Measurements from ENCODE around the gene GPX4. TPM values are rescaled to one million over a fixed set of nuclear protein-coding genes. Genes with fewer than 3 reads are reported as not detected.
A peak's percentile ranks its signal among the peaks of the same experiment; 100 is the strongest.

The GPX4 gene
- total and polyA plus RNA-seq, 2 donors (not counting 1 experiment from before 2014, with no cell fraction given): 213 to 317 TPM

DNA sequence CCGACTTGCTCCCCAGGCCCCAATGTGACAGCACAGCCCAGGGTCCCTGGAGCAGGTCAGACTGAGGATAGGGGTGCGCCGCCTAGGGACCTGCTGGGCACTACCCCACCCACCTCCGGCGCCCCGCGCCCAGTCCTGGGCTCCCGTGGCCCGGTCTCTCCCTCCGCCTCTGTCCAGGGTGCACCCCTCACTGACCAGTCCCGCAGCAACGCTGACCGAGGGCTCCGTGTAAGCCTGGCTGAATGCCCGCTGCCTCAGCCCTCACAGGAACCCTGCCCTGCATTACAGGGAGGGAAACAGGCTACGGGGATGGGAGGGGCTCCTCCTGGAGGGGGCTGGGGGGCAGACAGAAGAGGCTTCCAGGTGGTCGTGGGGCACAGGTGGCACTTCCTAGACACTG, 31.7 kb downstream of the GPX4 start:
- DNase-seq: no peak
- CTCF ChIA-PET: interaction anchor here (0.9 kb wide), 1 partner anchor 59 kb away, joined by 4 read pairs; no protein-coding TSS in a partner anchor
- 91% methylated on average over 12 of the region's 17 CpGs for WGBS (ENCODE audit: insufficient coverage)
- Histone ChIP-seq H3K36me3 (replicated peaks in 1 of 2; ENCODE audit: control extremely low read depth in 1 of 2, control insufficient read depth in 1 of 2, extremely low read depth in 1 of 2, insufficient read depth in 2 of 2, low read length in 1 of 2) (no peaks in the 10 kb centered on the region), H3K4me3 (ENCODE audit: control extremely low read depth in 1 of 5, extremely low read depth in 1 of 5, insufficient read depth in 1 of 5, low read depth in 2 of 5, low read length in 4 of 5) (no peak overlapping the region), H3K4me1 (ENCODE audit: control insufficient read depth in 2 of 2, insufficient read depth in 2 of 2, low read length in 2 of 2) (peaks cover 38 to 48% of the 10 kb centered on the region in 2 donors), H4K20me1 (ENCODE audit: control insufficient read depth, insufficient read depth, low read length, poor library complexity, severe bottlenecking) (peaks cover 23% of the 10 kb centered on the region), H3K79me2 (ENCODE audit: control insufficient read depth, insufficient read depth, low read length) (peaks cover 47% of the 10 kb centered on the region), H3K9ac (ENCODE audit: low read length) (no peak overlapping the region), H3K27me3 (replicated peaks in 1 of 4; ENCODE audit: control extremely low read depth in 1 of 4, control insufficient read depth in 3 of 4, insufficient read depth in 4 of 4, low read length in 3 of 4) (no peaks in the 10 kb centered on the region), H3K27ac (ENCODE audit: low read length in 2 of 2) (peak overlapping the region in 1 of 2 donors; percentile 37), H3K4me2 (replicated peaks; ENCODE audit: low read depth, low read length, poor library complexity, severe bottlenecking) (peak overlapping the region; percentile 53), H2AFZ (ENCODE audit: insufficient read depth, low read depth, low read length, poor library complexity, severe bottlenecking) (no peak overlapping the region), H3K9me3 (ENCODE audit: control extremely low read depth in 1 of 3, control insufficient read depth in 2 of 3, insufficient read depth in 1 of 3, low read length in 2 of 3) (peaks cover 0 to 9% (median 0%) of the 10 kb centered on the region in 3 donors)
- H3K9me3 Mint-ChIP-seq (ENCODE audit: insufficient read depth): no peaks in the 10 kb centered on the region
- TF ChIP-seq EZH2 (IDR thresholded peaks at IDR 0.05; ENCODE audit: borderline replicate concordance, insufficient read depth, low read depth, low read length, poor library complexity, severe bottlenecking): no peak
- TF ChIP-seq, protein P1, sequence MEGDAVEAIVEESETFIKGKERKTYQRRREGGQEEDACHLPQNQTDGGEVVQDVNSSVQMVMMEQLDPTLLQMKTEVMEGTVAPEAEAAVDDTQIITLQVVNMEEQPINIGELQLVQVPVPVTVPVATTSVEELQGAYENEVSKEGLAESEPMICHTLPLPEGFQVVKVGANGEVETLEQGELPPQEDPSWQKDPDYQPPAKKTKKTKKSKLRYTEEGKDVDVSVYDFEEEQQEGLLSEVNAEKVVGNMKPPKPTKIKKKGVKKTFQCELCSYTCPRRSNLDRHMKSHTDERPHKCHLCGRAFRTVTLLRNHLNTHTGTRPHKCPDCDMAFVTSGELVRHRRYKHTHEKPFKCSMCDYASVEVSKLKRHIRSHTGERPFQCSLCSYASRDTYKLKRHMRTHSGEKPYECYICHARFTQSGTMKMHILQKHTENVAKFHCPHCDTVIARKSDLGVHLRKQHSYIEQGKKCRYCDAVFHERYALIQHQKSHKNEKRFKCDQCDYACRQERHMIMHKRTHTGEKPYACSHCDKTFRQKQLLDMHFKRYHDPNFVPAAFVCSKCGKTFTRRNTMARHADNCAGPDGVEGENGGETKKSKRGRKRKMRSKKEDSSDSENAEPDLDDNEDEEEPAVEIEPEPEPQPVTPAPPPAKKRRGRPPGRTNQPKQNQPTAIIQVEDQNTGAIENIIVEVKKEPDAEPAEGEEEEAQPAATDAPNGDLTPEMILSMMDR (IDR thresholded peaks at IDR 0.05): no peak
- no peak for ATAC-seq (ENCODE audit: low read depth)
- peaks cover 29% of the 10 kb centered on the region for H3K4me1 Mint-ChIP-seq
- no peak overlapping the region for H3K4me3 Mint-ChIP-seq
- H3K27ac Mint-ChIP-seq: peak overlapping the region; percentile 15
- H3K27me3 Mint-ChIP-seq: no peaks in the 10 kb centered on the region
- POLR2A ChIA-PET: no interaction called here
- intact Hi-C loops (cut with micrococcal nuclease): no loop called here

DNA sequence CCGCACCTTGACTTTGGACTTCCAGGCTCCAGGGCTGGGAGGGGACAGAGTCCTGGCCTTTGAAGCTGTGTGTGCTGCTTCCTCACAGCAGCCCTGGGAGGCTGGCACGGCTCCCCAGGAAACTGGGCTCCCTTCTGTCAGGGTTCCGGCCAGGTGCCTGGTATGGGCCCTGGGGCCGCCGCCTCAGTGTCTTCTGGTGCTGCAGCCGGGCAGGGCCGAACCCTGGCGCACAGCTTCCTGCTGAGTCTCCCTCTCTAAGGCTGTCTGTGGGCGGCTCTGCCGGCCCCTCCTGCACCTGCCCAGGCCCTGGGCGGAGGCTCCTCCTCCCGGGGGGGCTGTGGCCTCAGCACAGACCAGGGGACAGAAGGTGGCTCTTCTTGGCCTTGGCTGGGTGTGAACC, 32.4 kb downstream of the GPX4 start:
- H3K9me3 Mint-ChIP-seq (ENCODE audit: insufficient read depth): no peaks in the 10 kb centered on the region
- H3K4me3 Mint-ChIP-seq: no peak overlapping the region
- H2AFZ ChIP-seq (ENCODE audit: insufficient read depth, low read depth, low read length, poor library complexity, severe bottlenecking): no peak overlapping the region
- TF ChIP-seq, protein P1 (IDR thresholded peaks at IDR 0.05): no peak
- no peak for TF ChIP-seq EZH2 (IDR thresholded peaks at IDR 0.05; ENCODE audit: borderline replicate concordance, insufficient read depth, low read depth, low read length, poor library complexity, severe bottlenecking)
- POLR2A ChIA-PET: no interaction called here
- H3K4me2 ChIP-seq (replicated peaks; ENCODE audit: low read depth, low read length, poor library complexity, severe bottlenecking): peak overlapping the region; percentile 53
- no peaks in the 10 kb centered on the region for H3K27me3 ChIP-seq (replicated peaks in 1 of 4; ENCODE audit: control extremely low read depth in 1 of 4, control insufficient read depth in 3 of 4, insufficient read depth in 4 of 4, low read length in 3 of 4)
- H3K27ac Mint-ChIP-seq: no peak overlapping the region
- no peak for ATAC-seq (ENCODE audit: low read depth)
- H3K9me3 ChIP-seq (ENCODE audit: control extremely low read depth in 1 of 3, control insufficient read depth in 2 of 3, insufficient read depth in 1 of 3, low read length in 2 of 3): peaks cover 0 to 9% (median 0%) of the 10 kb centered on the region in 3 donors
- peaks cover 40% of the 10 kb centered on the region for H3K79me2 ChIP-seq (ENCODE audit: control insufficient read depth, insufficient read depth, low read length)
- DNase-seq: no peak
- peaks cover 23% of the 10 kb centered on the region for H3K4me1 Mint-ChIP-seq
- peaks cover 16% of the 10 kb centered on the region for H4K20me1 ChIP-seq (ENCODE audit: control insufficient read depth, insufficient read depth, low read length, poor library complexity, severe bottlenecking)
- 16% methylated on average over 12 of the region's 12 CpGs for WGBS (ENCODE audit: insufficient coverage)
- H3K36me3 ChIP-seq (replicated peaks in 1 of 2; ENCODE audit: control extremely low read depth in 1 of 2, control insufficient read depth in 1 of 2, extremely low read depth in 1 of 2, insufficient read depth in 2 of 2, low read length in 1 of 2): no peaks in the 10 kb centered on the region
- no peak overlapping the region for H3K4me3 ChIP-seq (ENCODE audit: control extremely low read depth in 1 of 5, extremely low read depth in 1 of 5, insufficient read depth in 1 of 5, low read depth in 2 of 5, low read length in 4 of 5)
- no peak overlapping the region for H3K9ac ChIP-seq (ENCODE audit: low read length)
- peaks cover 31 to 40% of the 10 kb centered on the region in 2 donors for H3K4me1 ChIP-seq (ENCODE audit: control insufficient read depth in 2 of 2, insufficient read depth in 2 of 2, low read length in 2 of 2)
- H3K27ac ChIP-seq (ENCODE audit: low read length in 2 of 2): peak overlapping the region in 1 of 2 donors; percentile 37
- H3K27me3 Mint-ChIP-seq: no peaks in the 10 kb centered on the region
- intact Hi-C loops (cut with micrococcal nuclease): no loop called here
- CTCF ChIA-PET: no interaction called here
